NCI-H2227 (cell line): ENCODE measurements around the gene COQ4.
A peak's percentile ranks its signal among the peaks of the same experiment; 100 is the strongest.
"Not testable (repeated sequence)": the region's sequence is repeated elsewhere in the genome, so short reads cannot be mapped to it uniquely, and the experiment has no call there.

Source experiments
- DNase-seq: peaks from one replicate; lab custom pipeline; 2025; ENCODE audit not compliant: unreplicated experiment; lab: John Stamatoyannopoulos, UW

COQ4 gene

GRCh38 chr9:128322404-128323211 lies at the start of gene COQ4, which contains the start of gene TRUB2:
COQ4 (plus strand) TSS chr9:128322839; CDS start chr9:128322859, 20 bp downstream.
TRUB2 (minus strand) TSS chr9:128322447; CDS start chr9:128322408, 39 bp downstream.
- peak; percentile 94 for DNase-seq

- DNase-seq: no peak
These were observed 48.4 kb upstream of the COQ4 start for GRCh38 chr9:128274245-128274644.

- peak; percentile 28 for DNase-seq
These were observed 47.2 kb upstream of the COQ4 start, which contains the start of gene GOLGA2 for GRCh38 chr9:128275198-128276007. GOLGA2 (minus strand) TSS chr9:128276007; CDS start chr9:128275976, 31 bp downstream.

- peak; percentile 98 for DNase-seq
These were observed 46.5 kb upstream of the COQ4 start, which contains the start of gene SWI5 for GRCh38 chr9:128276008-128276573. SWI5 (plus strand) TSS chr9:128276276.

GRCh38 chr9:128276574-128277270 lies 45.9 kb upstream of the COQ4 start:
- peak; percentile 37 for DNase-seq

GRCh38 chr9:128279088-128280073 lies 43.3 kb upstream of the COQ4 start:
- not testable (repeated sequence) for DNase-seq

GRCh38 chr9:128280084-128280622 lies 42.5 kb upstream of the COQ4 start:
- no peak for DNase-seq

GRCh38 chr9:128282500-128282899 lies 40.1 kb upstream of the COQ4 start:
- no peak for DNase-seq

GRCh38 chr9:128285033-128285784 lies 37.4 kb upstream of the COQ4 start:
- DNase-seq: no peak

- no peak for DNase-seq
These were observed 36.2 kb upstream of the COQ4 start for GRCh38 chr9:128286440-128286839.

GRCh38 chr9:128288273-128289004 lies 34.2 kb upstream of the COQ4 start:
- no peak for DNase-seq

- no peak for DNase-seq
These were observed 30.6 kb upstream of the COQ4 start for GRCh38 chr9:128292009-128292408.

GRCh38 chr9:128293091-128293490 lies 29.5 kb upstream of the COQ4 start:
- DNase-seq: no peak

- DNase-seq: no peak
These were observed 28.5 kb upstream of the COQ4 start for GRCh38 chr9:128294142-128294541.

GRCh38 chr9:128296340-128297220 lies 26.1 kb upstream of the COQ4 start:
- DNase-seq: no peak

GRCh38 chr9:128297221-128297773 lies 25.3 kb upstream of the COQ4 start:
- no peak for DNase-seq
